HG03097 (cell line): ENCODE results near the gene TMEM140.

Source experiments
- ATAC-seq: cut with Tn5 transposase; IDR thresholded peaks from one replicate; pipeline ENCODE4 v1.9.1; 2021; ENCODE audit not compliant: unreplicated experiment, low FRiP score

TMEM140 gene

GRCh38 chr7:135158141-135158655 lies 10.3 kb downstream of the TMEM140 start:
- ATAC-seq, result no peak

GRCh38 chr7:135158874-135159273 lies 11.0 kb downstream of the TMEM140 start:
- no peak for ATAC-seq

GRCh38 chr7:135159359-135160085 lies 11.7 kb downstream of the TMEM140 start:
- no peak for ATAC-seq

GRCh38 chr7:135160098-135160857 lies 12.4 kb downstream of the TMEM140 start:
- peak; percentile 38 for ATAC-seq

GRCh38 chr7:135160858-135161653 lies 13.2 kb downstream of the TMEM140 start:
- ATAC-seq, result no peak

- ATAC-seq, result no peak
These were observed 13.8 kb downstream of the TMEM140 start for GRCh38 chr7:135161669-135162068.

GRCh38 chr7:135162382-135163001 lies 14.6 kb downstream of the TMEM140 start:
- ATAC-seq, result no peak

GRCh38 chr7:135164357-135165061 lies 16.6 kb downstream of the TMEM140 start:
- ATAC-seq, result no peak

GRCh38 chr7:135165862-135166261 lies 18.0 kb downstream of the TMEM140 start:
- ATAC-seq, result no peak

- ATAC-seq, result no peak
These were observed 18.6 kb downstream of the TMEM140 start for GRCh38 chr7:135166338-135166990.

- no peak for ATAC-seq
These were observed 19.6 kb downstream of the TMEM140 start for GRCh38 chr7:135167365-135167917.

- ATAC-seq, result no peak
These were observed 20.1 kb downstream of the TMEM140 start for GRCh38 chr7:135168001-135168400.

- ATAC-seq, result no peak
These were observed 20.7 kb downstream of the TMEM140 start for GRCh38 chr7:135168489-135169140.

- ATAC-seq, result no peak
These were observed 21.5 kb downstream of the TMEM140 start for GRCh38 chr7:135169141-135169963.

GRCh38 chr7:135169964-135170273 lies 22.0 kb downstream of the TMEM140 start:
- ATAC-seq, result peak; percentile 0

- peak; percentile 77 for ATAC-seq
These were observed 22.6 kb downstream of the TMEM140 start, which contains the start of gene CYREN for GRCh38 chr7:135170274-135170997. Gene CYREN, minus strand, starts transcription at chr7:135170707. Its CDS starts 1,785 bp downstream, at chr7:135168922.

- peak; percentile 29 for ATAC-seq
These were observed 23.2 kb downstream of the TMEM140 start for GRCh38 chr7:135170998-135171481.
